GM10248 (cell line): Measurements from ENCODE around the gene PLA2G4B.

ENCODE experiments used
- CTCF ChIA-PET: fragments of 300-600 bp; sonication (Branson Sonifier 250); formaldehyde crosslinking; extraction: SDS; loops from one replicate; lab custom pipeline; 2021; ENCODE audit warnings: antibody characterized with exemption; lab: Yijun Ruan, JAX
- POLR2A ChIA-PET: fragments of 350-650 bp; sonication (Branson Sonifier 250); formaldehyde crosslinking; extraction: SDS; loops from one replicate; lab custom pipeline; 2020; ENCODE audit warnings: antibody characterized with exemption; lab: Yijun Ruan, JAX
- DNase-seq: peaks from one replicate; pipeline ENCODE4 v3.0.0; 2012; ENCODE audit errors: extremely low spot score
- TF ChIP-seq, protein P1 (sequence below): IDR thresholded peaks from 2 replicates; pipeline ENCODE4 v1.5.1; 2012; ENCODE audit warnings: mild to moderate bottlenecking, low read depth; ENCODE audit errors: extremely low read depth, missing control alignments, control extremely low read depth

PLA2G4B gene

DNA sequence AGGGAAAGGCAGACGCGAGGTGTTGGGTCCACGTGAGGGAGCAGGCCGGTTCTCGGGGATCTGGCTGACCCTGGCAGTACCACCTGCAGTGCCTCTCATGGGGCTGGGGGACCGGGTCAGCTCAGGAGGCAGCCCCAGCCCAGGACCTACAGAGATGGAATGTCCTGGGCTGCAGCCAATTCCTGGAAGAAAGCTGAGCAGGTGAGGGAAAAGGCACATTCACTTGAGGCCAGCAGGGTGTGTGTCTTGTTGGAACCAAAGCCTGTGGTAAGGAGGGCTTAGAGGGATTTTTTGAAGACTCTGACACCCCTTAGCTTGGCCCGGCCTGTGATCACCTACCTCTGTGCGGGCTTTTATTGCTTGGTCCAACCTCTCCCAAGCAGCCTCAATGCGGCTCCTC lies 15.8 kb downstream of the PLA2G4B start:
- ChIA-PET CTCF (interaction anchor here (1.1 to 2.3 kb wide), 2 partner anchors 10 to 136 kb away, joined by 3 to 6 read pairs; no protein-coding TSS in a partner anchor), POLR2A (no interaction called here)
- TF ChIP-seq, protein P1, sequence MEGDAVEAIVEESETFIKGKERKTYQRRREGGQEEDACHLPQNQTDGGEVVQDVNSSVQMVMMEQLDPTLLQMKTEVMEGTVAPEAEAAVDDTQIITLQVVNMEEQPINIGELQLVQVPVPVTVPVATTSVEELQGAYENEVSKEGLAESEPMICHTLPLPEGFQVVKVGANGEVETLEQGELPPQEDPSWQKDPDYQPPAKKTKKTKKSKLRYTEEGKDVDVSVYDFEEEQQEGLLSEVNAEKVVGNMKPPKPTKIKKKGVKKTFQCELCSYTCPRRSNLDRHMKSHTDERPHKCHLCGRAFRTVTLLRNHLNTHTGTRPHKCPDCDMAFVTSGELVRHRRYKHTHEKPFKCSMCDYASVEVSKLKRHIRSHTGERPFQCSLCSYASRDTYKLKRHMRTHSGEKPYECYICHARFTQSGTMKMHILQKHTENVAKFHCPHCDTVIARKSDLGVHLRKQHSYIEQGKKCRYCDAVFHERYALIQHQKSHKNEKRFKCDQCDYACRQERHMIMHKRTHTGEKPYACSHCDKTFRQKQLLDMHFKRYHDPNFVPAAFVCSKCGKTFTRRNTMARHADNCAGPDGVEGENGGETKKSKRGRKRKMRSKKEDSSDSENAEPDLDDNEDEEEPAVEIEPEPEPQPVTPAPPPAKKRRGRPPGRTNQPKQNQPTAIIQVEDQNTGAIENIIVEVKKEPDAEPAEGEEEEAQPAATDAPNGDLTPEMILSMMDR = no peak
- no peak for DNase-seq

DNA sequence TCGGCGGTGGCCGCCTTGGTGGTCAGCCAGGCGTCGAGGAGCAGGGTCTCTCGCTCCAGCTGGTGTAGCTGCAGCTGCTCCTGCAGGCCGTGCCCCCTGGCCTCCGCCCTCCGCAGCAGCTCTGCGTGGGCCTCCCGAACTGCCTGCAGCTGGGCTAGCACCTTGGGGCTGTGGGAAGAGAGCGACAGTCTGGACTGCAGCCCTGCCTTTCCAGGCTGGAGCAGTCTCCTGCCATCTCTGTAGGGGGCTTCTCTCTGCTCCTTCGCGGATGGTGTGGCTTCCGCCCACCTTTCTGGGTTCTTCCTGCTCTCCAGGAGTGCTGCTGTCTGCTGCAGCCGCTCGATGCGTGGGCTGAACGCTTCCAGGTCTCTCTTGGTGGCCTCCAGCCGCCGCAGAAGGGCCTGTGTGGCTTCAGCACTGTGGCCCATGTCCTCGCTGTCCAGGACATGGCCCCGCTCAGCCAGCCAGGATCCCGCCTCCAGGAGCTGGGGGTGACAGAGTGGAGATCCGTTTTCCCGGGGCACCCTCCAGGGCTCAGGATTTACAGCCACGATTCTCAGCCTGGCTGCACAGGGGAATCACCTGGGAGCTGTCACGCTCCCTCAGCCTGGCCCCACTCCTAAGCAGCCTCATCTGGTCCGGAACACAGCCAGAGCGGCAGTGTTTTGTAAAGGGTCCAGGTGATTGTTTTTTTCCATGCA lies 16.8 kb downstream of the PLA2G4B start:
- TF ChIP-seq, protein P1 = no peak
- CTCF ChIA-PET = no interaction called here
- no peak for DNase-seq
- POLR2A ChIA-PET = no interaction called here

GRCh38 chr15:41856262-41856661 lies 17.6 kb downstream of the PLA2G4B start:
- CTCF ChIA-PET = no interaction called here
- no peak for DNase-seq
- POLR2A ChIA-PET = no interaction called here
- TF ChIP-seq, protein P1 = no peak

GRCh38 chr15:41856716-41857115 lies 18.1 kb downstream of the PLA2G4B start:
- DNase-seq = no peak
- TF ChIP-seq, protein P1 = no peak
- ChIA-PET CTCF (no interaction called here), POLR2A (no interaction called here)

- POLR2A ChIA-PET = no interaction called here
These were observed 18.7 kb downstream of the PLA2G4B start for GRCh38 chr15:41857316-41857715.

GRCh38 chr15:41858756-41859155 lies 20.1 kb downstream of the PLA2G4B start:
- TF ChIP-seq, protein P1 = no peak
- DNase-seq = no peak
- POLR2A ChIA-PET = no interaction called here
- CTCF ChIA-PET = interaction anchor here (0.7 to 0.9 kb wide), 2 partner anchors 47 to 85 kb away, joined by 3 read pairs; partner anchors contain the start of gene MAPKBP1

More at GRCh38 chr15:41857316-41857715, 18.7 kb downstream of the PLA2G4B start:
- CTCF ChIA-PET = no interaction called here
- TF ChIP-seq, protein P1 = no peak
- DNase-seq = no peak
